ENCODE data around the gene RANBP10.

Gene RANBP10

DNA sequence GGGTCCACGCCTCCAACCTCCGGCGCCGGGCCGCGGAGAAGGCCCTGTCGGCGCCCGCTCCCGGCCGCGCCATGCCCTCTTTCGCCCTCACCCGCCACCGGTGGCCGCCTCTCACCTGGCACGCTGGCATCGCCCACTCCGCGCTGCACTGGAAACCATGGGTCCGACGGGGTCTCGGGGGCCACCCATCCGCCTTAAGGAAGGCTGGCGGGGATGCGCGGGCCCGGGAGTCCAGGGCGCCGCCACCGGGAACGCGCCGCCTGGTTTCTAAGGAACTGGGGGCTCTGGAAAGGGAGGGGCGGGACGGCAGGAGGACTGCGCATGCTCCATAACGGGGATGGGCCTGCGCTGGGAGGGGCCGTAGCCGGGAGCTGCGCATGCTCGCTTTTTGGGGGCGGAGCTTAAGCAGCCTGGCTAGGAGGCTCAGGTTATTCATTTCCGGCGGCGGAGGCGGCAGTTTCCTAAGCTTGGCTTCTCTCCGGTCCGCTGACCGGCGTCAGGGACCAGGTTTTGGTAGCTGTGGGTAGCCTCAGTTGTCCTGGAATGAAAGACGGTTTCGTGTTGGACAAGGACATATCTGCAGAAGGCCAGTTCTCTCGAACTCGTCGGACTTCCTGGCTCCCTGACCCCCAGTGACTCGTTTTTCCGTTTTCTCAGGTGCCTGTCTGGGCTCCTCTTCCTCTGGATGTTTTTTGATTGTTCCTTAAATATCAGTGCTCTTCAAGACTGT is 87.1 kb downstream of the RANBP10 start, which contains the start of gene GFOD2:
TSS of gene GFOD2 (minus strand) at position 269 of the 730 bp plus-strand sequence. CDS start 33,601 bp downstream, outside the sequence.
- Histone ChIP-seq H3K27ac (ENCODE audit: low read depth in 2 of 2, low read length in 2 of 2) (peak within 1 kb of the TSS; percentile 61 to 82), H3K27me3 (ENCODE audit: control insufficient read depth in 2 of 2, insufficient read depth in 2 of 2, low read length in 2 of 2) (no peaks in the 10 kb centered on the region), H3K4me3 (ENCODE audit: low read length in 2 of 2) (peak within 1 kb of the TSS; percentile 87 to 92)

DNA sequence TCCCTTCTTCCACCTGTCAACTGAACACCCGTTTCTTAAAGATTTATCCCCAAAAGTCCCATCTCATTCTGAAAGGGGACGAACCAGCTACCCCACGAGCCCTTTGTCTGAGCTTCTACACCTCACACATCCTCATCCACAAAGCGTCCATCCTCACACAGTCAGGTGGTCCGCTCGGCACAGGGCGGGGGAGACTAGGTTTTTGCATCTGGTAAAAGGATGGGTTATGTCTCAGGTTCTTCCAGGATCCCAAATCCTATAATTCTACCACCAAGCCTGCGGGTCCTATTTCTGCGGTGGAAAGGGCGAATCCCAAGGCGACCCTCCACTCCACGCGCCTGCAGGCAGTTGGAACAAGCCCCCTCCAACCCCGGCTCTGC is 87.7 kb downstream of the RANBP10 start:
- no peaks in the 10 kb centered on the region for H3K27me3 ChIP-seq (ENCODE audit: control insufficient read depth in 2 of 2, insufficient read depth in 2 of 2, low read length in 2 of 2)
- H3K27ac ChIP-seq (ENCODE audit: low read depth in 2 of 2, low read length in 2 of 2): peak overlapping the region; percentile 61 to 82
- peak overlapping the region; percentile 66 to 81 for H3K9ac ChIP-seq (ENCODE audit: low read depth in 1 of 2, low read length in 2 of 2)
- peaks cover 2 to 4% of the 10 kb centered on the region in 2 donors for H3K36me3 ChIP-seq (ENCODE audit: control insufficient read depth in 2 of 2, insufficient read depth in 2 of 2, low read length in 2 of 2)
- H3K4me3 ChIP-seq (ENCODE audit: low read length in 2 of 2): peak overlapping the region; percentile 87 to 92
- no peaks in the 10 kb centered on the region for H3K9me3 ChIP-seq (ENCODE audit: control insufficient read depth in 2 of 2, low read length in 2 of 2)
- peaks cover 20 to 30% of the 10 kb centered on the region in 2 donors for H3K4me1 ChIP-seq (ENCODE audit: control insufficient read depth in 2 of 2, insufficient read depth in 2 of 2, low read length in 2 of 2)

More for the DNA sequence above, 87.1 kb downstream of the RANBP10 start, which contains the start of gene GFOD2:
- Histone ChIP-seq H3K36me3 (ENCODE audit: control insufficient read depth in 2 of 2, insufficient read depth in 2 of 2, low read length in 2 of 2) (peaks cover 2 to 4% of the 10 kb centered on the region in 2 donors), H3K9ac (ENCODE audit: low read depth in 1 of 2, low read length in 2 of 2) (peak within 1 kb of the TSS; percentile 66 to 81), H3K9me3 (ENCODE audit: control insufficient read depth in 2 of 2, low read length in 2 of 2) (no peaks in the 10 kb centered on the region), H3K4me1 (ENCODE audit: control insufficient read depth in 2 of 2, insufficient read depth in 2 of 2, low read length in 2 of 2) (peaks cover 20 to 28% of the 10 kb centered on the region in 2 donors)

DNA sequence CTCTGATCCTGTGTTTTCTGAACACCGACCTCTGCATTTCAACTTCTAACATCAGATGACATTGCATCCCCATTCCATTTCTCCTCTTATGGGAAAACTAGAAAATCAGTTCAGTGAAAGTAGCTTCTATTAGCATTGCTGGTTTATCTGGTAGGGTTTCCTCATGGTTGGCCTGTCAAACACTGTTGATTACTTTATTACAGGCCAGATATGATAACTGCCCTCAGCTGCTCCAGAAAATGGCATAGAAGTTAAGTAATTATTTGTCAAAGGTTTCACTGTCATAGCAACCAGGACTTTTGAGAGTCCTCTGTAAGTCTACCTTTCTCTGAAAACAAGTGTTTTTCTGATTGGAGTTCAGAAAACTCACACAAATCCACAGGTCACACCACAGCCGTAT is 90.3 kb downstream of the RANBP10 start:
- Histone ChIP-seq H3K4me3 (ENCODE audit: low read length in 2 of 2) (no peak overlapping the region), H3K36me3 (ENCODE audit: control insufficient read depth in 2 of 2, insufficient read depth in 2 of 2, low read length in 2 of 2) (no peaks in the 10 kb centered on the region), H3K4me1 (ENCODE audit: control insufficient read depth in 2 of 2, insufficient read depth in 2 of 2, low read length in 2 of 2) (peaks cover 20 to 36% of the 10 kb centered on the region in 2 donors), H3K27ac (ENCODE audit: low read depth in 2 of 2, low read length in 2 of 2) (no peak overlapping the region), H3K9ac (ENCODE audit: low read depth in 1 of 2, low read length in 2 of 2) (no peak overlapping the region), H3K9me3 (ENCODE audit: control insufficient read depth in 2 of 2, low read length in 2 of 2) (no peaks in the 10 kb centered on the region), H3K27me3 (ENCODE audit: control insufficient read depth in 2 of 2, insufficient read depth in 2 of 2, low read length in 2 of 2) (no peaks in the 10 kb centered on the region)

DNA sequence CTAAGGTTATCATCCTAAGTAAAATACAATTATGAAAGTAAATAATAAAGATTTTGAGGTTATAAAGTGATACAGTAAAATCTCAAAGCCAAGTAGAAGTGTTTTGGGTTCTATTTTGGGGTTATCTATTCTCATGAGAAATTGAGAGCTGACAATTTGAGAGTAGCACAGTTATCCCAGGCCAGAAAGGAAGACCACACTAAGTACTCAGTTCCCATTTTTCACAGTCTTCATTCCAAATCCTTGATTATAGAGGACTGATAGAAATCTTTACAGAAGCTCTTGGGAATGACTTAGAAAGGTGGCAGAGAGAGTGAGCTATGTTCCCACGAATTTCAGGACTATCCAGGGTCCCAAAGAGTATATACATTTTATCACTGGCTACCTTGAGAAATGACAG is 91.8 kb downstream of the RANBP10 start:
- H3K4me3 ChIP-seq (ENCODE audit: low read length in 2 of 2): no peak overlapping the region
- no peak overlapping the region for H3K27ac ChIP-seq (ENCODE audit: low read depth in 2 of 2, low read length in 2 of 2)
- no peak overlapping the region for H3K9ac ChIP-seq (ENCODE audit: low read depth in 1 of 2, low read length in 2 of 2)
- peaks cover 12 to 27% of the 10 kb centered on the region in 2 donors for H3K4me1 ChIP-seq (ENCODE audit: control insufficient read depth in 2 of 2, insufficient read depth in 2 of 2, low read length in 2 of 2)
- H3K36me3 ChIP-seq (ENCODE audit: control insufficient read depth in 2 of 2, insufficient read depth in 2 of 2, low read length in 2 of 2): no peaks in the 10 kb centered on the region
- H3K27me3 ChIP-seq (ENCODE audit: control insufficient read depth in 2 of 2, insufficient read depth in 2 of 2, low read length in 2 of 2): no peaks in the 10 kb centered on the region
- no peaks in the 10 kb centered on the region for H3K9me3 ChIP-seq (ENCODE audit: control insufficient read depth in 2 of 2, low read length in 2 of 2)

DNA sequence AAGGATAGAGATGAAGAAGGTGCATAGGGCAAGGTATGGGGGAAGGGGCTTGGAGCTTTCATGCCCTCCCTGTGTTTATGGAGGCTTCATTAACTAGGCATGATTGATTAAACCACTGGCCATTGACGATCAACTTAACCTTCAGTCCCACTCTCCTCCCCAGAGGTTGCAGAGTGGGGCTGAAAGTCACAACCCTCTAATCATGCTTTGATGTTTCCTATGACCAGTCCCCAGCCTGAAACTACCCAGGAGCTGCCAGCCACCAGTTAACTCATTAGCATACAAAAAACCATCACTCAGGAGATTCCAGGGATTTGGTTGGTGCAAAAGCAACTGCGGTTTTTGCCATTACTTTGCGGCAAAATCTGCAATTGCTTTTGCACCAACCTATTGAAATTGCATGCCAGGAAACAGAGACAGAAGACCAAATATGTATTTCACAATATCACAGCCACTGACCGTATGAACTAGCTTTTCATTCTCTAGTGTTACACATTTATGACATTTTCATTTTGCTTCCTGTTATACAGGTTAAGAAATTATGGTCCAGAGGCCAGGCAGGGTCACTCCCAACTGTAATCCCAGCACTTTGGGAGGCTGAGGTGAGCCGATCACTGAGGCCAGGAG is 92.6 kb downstream of the RANBP10 start:
- Histone ChIP-seq H3K4me1 (ENCODE audit: control insufficient read depth in 2 of 2, insufficient read depth in 2 of 2, low read length in 2 of 2) (peaks cover 11 to 26% of the 10 kb centered on the region in 2 donors), H3K9ac (ENCODE audit: low read depth in 1 of 2, low read length in 2 of 2) (no peak overlapping the region), H3K27ac (ENCODE audit: low read depth in 2 of 2, low read length in 2 of 2) (no peak overlapping the region), H3K9me3 (ENCODE audit: control insufficient read depth in 2 of 2, low read length in 2 of 2) (no peaks in the 10 kb centered on the region), H3K36me3 (ENCODE audit: control insufficient read depth in 2 of 2, insufficient read depth in 2 of 2, low read length in 2 of 2) (no peaks in the 10 kb centered on the region), H3K27me3 (ENCODE audit: control insufficient read depth in 2 of 2, insufficient read depth in 2 of 2, low read length in 2 of 2) (no peaks in the 10 kb centered on the region), H3K4me3 (ENCODE audit: low read length in 2 of 2) (no peak overlapping the region)

DNA sequence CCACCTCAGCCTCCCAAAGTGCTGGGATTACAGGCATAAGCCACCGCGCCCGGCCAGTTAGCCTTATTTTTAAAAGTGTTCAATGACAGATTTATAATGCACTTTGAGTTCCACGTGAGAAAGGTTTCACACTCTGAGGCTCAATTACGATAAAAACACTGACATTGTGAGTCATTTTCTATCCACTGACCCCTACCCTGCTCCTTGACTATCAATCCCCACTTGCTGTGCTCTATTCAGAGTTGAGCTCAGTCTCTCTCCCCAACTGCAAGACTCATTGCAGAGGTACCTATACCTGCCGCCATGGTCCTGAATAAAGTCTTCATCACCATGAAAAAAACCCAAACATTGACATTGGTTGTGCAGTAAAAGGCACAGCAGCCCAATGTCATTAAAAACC is 95.8 kb downstream of the RANBP10 start:
- Histone ChIP-seq H3K36me3 (ENCODE audit: control insufficient read depth in 2 of 2, insufficient read depth in 2 of 2, low read length in 2 of 2) (no peaks in the 10 kb centered on the region), H3K27me3 (ENCODE audit: control insufficient read depth in 2 of 2, insufficient read depth in 2 of 2, low read length in 2 of 2) (no peaks in the 10 kb centered on the region), H3K9me3 (ENCODE audit: control insufficient read depth in 2 of 2, low read length in 2 of 2) (no peaks in the 10 kb centered on the region), H3K4me3 (ENCODE audit: low read length in 2 of 2) (no peak overlapping the region), H3K9ac (ENCODE audit: low read depth in 1 of 2, low read length in 2 of 2) (no peak overlapping the region), H3K27ac (ENCODE audit: low read depth in 2 of 2, low read length in 2 of 2) (no peak overlapping the region), H3K4me1 (ENCODE audit: control insufficient read depth in 2 of 2, insufficient read depth in 2 of 2, low read length in 2 of 2) (peaks cover under 1 to 7% of the 10 kb centered on the region in 2 donors)

DNA sequence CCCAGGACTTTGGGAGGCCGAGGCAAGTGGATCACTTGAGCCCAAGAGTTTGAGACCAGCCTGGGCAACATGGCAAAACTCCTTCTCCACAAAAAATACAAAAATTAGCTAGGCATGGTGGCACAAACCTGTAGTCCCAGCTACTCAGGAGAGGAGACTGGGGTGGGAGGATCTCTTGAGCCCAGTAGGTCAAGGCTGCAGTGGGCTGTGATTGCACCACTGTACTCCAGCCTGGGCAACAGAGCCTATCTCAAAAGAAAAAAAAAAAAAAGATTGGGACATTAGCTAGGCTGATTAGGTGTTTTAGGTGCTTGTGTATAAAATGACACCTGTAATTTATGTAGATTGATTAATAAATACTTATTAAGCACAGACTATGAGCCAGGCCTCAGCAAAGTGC is 97.3 kb downstream of the RANBP10 start:
- Histone ChIP-seq H3K27ac (ENCODE audit: low read depth in 2 of 2, low read length in 2 of 2) (no peak overlapping the region), H3K9ac (ENCODE audit: low read depth in 1 of 2, low read length in 2 of 2) (no peak overlapping the region), H3K4me3 (ENCODE audit: low read length in 2 of 2) (no peak overlapping the region), H3K36me3 (ENCODE audit: control insufficient read depth in 2 of 2, insufficient read depth in 2 of 2, low read length in 2 of 2) (peaks cover 0 to 2% of the 10 kb centered on the region in 2 donors), H3K4me1 (ENCODE audit: control insufficient read depth in 2 of 2, insufficient read depth in 2 of 2, low read length in 2 of 2) (peaks cover 0 to 7% of the 10 kb centered on the region in 2 donors), H3K9me3 (ENCODE audit: control insufficient read depth in 2 of 2, low read length in 2 of 2) (no peaks in the 10 kb centered on the region), H3K27me3 (ENCODE audit: control insufficient read depth in 2 of 2, insufficient read depth in 2 of 2, low read length in 2 of 2) (no peaks in the 10 kb centered on the region)

DNA sequence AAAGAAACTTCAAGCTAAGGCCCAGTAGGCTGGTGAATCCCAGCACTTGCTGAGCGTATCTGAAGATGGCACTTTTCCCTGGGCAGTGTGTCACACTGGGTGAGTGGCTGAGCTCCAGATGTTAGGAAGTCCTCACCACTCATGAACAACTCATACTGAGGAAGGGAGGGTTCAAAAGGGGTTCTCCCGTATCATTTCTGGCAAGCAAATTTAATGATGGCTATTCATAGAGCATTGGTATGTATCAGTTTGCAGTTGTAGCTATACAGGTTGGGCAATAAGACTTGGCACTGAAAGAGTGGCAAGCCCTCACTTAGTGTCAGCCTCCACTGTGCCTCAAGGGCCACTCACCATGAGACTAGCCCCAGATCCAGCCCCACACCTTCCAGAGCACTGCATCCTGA is 98.0 kb downstream of the RANBP10 start:
- H3K9me3 ChIP-seq (ENCODE audit: control insufficient read depth in 2 of 2, low read length in 2 of 2): no peaks in the 10 kb centered on the region
- no peak overlapping the region for H3K4me3 ChIP-seq (ENCODE audit: low read length in 2 of 2)
- no peak overlapping the region for H3K9ac ChIP-seq (ENCODE audit: low read depth in 1 of 2, low read length in 2 of 2)
- H3K27ac ChIP-seq (ENCODE audit: low read depth in 2 of 2, low read length in 2 of 2): no peak overlapping the region
- H3K36me3 ChIP-seq (ENCODE audit: control insufficient read depth in 2 of 2, insufficient read depth in 2 of 2, low read length in 2 of 2): peaks cover 0 to 2% of the 10 kb centered on the region in 2 donors
- peaks cover 0 to 3% of the 10 kb centered on the region in 2 donors for H3K4me1 ChIP-seq (ENCODE audit: control insufficient read depth in 2 of 2, insufficient read depth in 2 of 2, low read length in 2 of 2)
- H3K27me3 ChIP-seq (ENCODE audit: control insufficient read depth in 2 of 2, insufficient read depth in 2 of 2, low read length in 2 of 2): no peaks in the 10 kb centered on the region

DNA sequence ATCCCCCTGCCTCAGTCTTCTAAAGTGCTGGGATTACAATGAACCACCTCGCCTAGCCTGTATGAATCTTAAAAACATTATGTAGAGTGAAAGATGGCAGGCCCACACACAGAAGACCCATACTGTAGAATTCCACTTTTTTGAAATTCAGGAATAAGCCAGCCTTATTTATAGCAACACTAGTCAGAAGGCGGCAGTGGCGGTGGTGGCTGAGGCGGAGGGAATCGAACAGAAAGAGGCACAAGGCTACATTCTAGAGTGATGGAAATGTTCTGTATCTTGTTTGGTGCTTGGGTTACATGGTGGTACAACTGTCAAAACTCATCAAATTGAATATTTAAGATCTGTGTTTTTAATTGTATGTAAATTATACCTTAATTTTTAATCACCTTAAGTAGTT is 98.6 kb downstream of the RANBP10 start:
- Histone ChIP-seq H3K4me3 (ENCODE audit: low read length in 2 of 2) (no peak overlapping the region), H3K36me3 (ENCODE audit: control insufficient read depth in 2 of 2, insufficient read depth in 2 of 2, low read length in 2 of 2) (peaks cover 0 to 2% of the 10 kb centered on the region in 2 donors), H3K9me3 (ENCODE audit: control insufficient read depth in 2 of 2, low read length in 2 of 2) (no peaks in the 10 kb centered on the region), H3K27me3 (ENCODE audit: control insufficient read depth in 2 of 2, insufficient read depth in 2 of 2, low read length in 2 of 2) (no peaks in the 10 kb centered on the region), H3K9ac (ENCODE audit: low read depth in 1 of 2, low read length in 2 of 2) (no peak overlapping the region), H3K27ac (ENCODE audit: low read depth in 2 of 2, low read length in 2 of 2) (no peak overlapping the region), H3K4me1 (ENCODE audit: control insufficient read depth in 2 of 2, insufficient read depth in 2 of 2, low read length in 2 of 2) (no peaks in the 10 kb centered on the region)

DNA sequence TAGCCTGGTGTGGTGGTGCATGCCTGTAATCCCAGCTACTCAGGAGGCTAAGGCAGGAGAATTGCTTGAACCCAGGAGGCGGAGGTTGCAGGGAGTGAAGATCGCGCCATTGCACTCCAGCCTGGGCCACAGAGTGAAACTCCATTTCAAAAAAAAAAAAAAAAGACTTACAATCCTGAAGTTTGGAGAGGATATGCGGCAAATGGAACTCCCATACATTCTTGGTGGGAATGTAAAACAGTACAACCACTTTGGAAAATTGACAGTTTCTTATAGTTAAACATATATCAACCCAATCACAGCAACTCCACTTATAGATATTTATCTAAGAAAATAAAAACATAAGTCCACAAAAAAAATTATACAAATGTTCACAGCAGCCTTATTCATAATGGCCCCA is 99.2 kb downstream of the RANBP10 start:
- Histone ChIP-seq H3K27me3 (ENCODE audit: control insufficient read depth in 2 of 2, insufficient read depth in 2 of 2, low read length in 2 of 2) (no peaks in the 10 kb centered on the region), H3K4me3 (ENCODE audit: low read length in 2 of 2) (no peak overlapping the region), H3K4me1 (ENCODE audit: control insufficient read depth in 2 of 2, insufficient read depth in 2 of 2, low read length in 2 of 2) (no peaks in the 10 kb centered on the region), H3K9me3 (ENCODE audit: control insufficient read depth in 2 of 2, low read length in 2 of 2) (no peaks in the 10 kb centered on the region), H3K9ac (ENCODE audit: low read depth in 1 of 2, low read length in 2 of 2) (no peak overlapping the region), H3K36me3 (ENCODE audit: control insufficient read depth in 2 of 2, insufficient read depth in 2 of 2, low read length in 2 of 2) (peaks cover 0 to 2% of the 10 kb centered on the region in 2 donors), H3K27ac (ENCODE audit: low read depth in 2 of 2, low read length in 2 of 2) (no peak overlapping the region)
